Body of pancreas (tissue), 4 donors: ENCODE results near the gene PFKL.

Experiments
- POLR2A ChIP-seq, 3 donors: fragments of 450-650 bp; IDR thresholded peaks; one replicate each; pipeline ENCODE4 v1.6.1; 2016; ENCODE audit warnings: antibody characterized with exemption in 3 of 3, mild to moderate bottlenecking in 2 of 3
- TF ChIP-seq, protein P1 (sequence below), 7 experiments: fragments of 450-650 bp in 4 of 7; fragments of 200-600 bp in 3 of 7; sonication (generic) in 3 of 7; IDR thresholded peaks; one replicate each; pipeline ENCODE4 v1.5.1; 2016 to 2019; ENCODE audit warnings: antibody characterized with exemption in 7 of 7

DNA sequence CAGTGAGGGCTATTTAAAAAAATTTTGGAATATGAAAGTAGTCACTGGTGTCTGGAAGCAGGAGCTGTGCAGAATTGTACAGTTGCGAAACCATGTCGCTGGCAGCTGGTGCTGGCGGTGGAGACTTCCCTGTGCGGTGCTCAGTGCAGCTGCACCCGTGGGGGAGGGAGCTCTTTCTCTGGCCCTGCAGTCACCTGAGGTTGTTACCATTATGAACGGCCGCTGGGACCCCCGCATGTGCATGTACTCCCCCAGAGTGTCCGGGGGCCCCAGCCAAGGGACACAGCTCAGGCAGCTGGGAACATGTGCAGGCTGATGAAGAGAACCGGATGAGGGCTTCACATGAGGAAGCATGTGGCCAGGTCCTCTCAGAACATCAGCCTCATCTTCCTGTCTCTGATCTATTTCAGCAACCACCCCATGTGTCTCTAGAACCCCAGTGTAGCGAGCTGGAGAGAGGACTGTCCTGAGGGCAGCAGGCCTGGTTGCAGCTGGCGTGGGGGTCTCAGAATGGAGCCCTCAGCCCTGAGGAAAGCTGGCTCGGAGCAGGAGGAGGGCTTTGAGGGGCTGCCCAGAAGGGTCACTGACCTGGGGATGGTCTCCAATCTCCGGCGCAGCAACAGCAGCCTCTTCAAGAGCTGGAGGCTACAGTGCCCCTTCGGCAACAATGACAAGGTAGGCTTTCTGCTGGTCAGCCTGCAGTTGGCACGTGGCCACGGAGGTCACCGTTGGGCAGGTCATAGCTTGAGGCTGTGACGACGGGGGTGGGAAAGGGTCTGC, 53.5 kb downstream of the PFKL start, which contains the start of gene TRPM2:
- TF ChIP-seq, protein P1, sequence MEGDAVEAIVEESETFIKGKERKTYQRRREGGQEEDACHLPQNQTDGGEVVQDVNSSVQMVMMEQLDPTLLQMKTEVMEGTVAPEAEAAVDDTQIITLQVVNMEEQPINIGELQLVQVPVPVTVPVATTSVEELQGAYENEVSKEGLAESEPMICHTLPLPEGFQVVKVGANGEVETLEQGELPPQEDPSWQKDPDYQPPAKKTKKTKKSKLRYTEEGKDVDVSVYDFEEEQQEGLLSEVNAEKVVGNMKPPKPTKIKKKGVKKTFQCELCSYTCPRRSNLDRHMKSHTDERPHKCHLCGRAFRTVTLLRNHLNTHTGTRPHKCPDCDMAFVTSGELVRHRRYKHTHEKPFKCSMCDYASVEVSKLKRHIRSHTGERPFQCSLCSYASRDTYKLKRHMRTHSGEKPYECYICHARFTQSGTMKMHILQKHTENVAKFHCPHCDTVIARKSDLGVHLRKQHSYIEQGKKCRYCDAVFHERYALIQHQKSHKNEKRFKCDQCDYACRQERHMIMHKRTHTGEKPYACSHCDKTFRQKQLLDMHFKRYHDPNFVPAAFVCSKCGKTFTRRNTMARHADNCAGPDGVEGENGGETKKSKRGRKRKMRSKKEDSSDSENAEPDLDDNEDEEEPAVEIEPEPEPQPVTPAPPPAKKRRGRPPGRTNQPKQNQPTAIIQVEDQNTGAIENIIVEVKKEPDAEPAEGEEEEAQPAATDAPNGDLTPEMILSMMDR (IDR thresholded peaks at IDR 0.05) = no peak
- peak in 1 of 3 donors; percentile 34 for TF ChIP-seq POLR2A (IDR thresholded peaks at IDR 0.05)
